SK-N-SH (cell line): ENCODE data around the gene FOXP1.

Experiments used
- CTCF ChIP-seq: fragments of 200-600 bp; sonication (generic); IDR thresholded peaks from 2 replicates; pipeline ENCODE4 v1.6.1; 2017; ENCODE audit warnings: antibody characterized with exemption, mild to moderate bottlenecking, moderate library complexity
- GABPA ChIP-seq: IDR thresholded peaks from 2 replicates; pipeline ENCODE4 v1.4.0; 2012; ENCODE audit warnings: low read depth, mild to moderate bottlenecking
- JUND ChIP-seq: IDR thresholded peaks from 2 replicates; pipeline ENCODE4 v1.4.0; 2012
- POLR2AphosphoS5 ChIP-seq: IDR thresholded peaks from 2 replicates; pipeline ENCODE4 v1.6.1; 2012; ENCODE audit warnings: low read depth, low read length
- RCOR1 ChIP-seq: fragments of 150-350 bp; IDR thresholded peaks from 2 replicates; pipeline ENCODE4 v1.6.1; 2017; ENCODE audit warnings: antibody characterized with exemption, low read length
- REST ChIP-seq: IDR thresholded peaks from 2 replicates; pipeline ENCODE4 v1.6.1; 2012; ENCODE audit warnings: mild to moderate bottlenecking, low read depth, low read length, moderate library complexity
- RXRA ChIP-seq: IDR thresholded peaks from 2 replicates; pipeline ENCODE4 v1.4.0; 2012; ENCODE audit warnings: low read depth, mild to moderate bottlenecking, borderline replicate concordance
- SMC3 ChIP-seq: IDR thresholded peaks from 2 replicates; pipeline ENCODE4 v1.6.1; 2012; ENCODE audit warnings: low read depth, low read length, improper control_type of control experiment
- TAF1 ChIP-seq: IDR thresholded peaks from 2 replicates; pipeline ENCODE4 v1.6.1; 2012; ENCODE audit warnings: low read depth, mild to moderate bottlenecking, low read length, moderate library complexity, borderline replicate concordance
- TEAD4 ChIP-seq: IDR thresholded peaks from 2 replicates; pipeline ENCODE4 v1.4.0; 2012; ENCODE audit warnings: mild to moderate bottlenecking, borderline replicate concordance; ENCODE audit not compliant: insufficient read depth
- USF1 ChIP-seq: IDR thresholded peaks from 2 replicates; pipeline ENCODE4 v1.4.0; 2012; ENCODE audit warnings: low read depth, borderline replicate concordance
- YY1 ChIP-seq: IDR thresholded peaks from 2 replicates; pipeline ENCODE4 v1.4.0; 2012; ENCODE audit warnings: low read depth, mild to moderate bottlenecking
- TF ChIP-seq, protein P1 (sequence below): fragments of 150-350 bp; IDR thresholded peaks from 2 replicates; pipeline ENCODE4 v1.6.1; 2017; ENCODE audit warnings: antibody characterized with exemption, low read length, low read depth, borderline replicate concordance
- TF ChIP-seq, protein P2 (sequence below): IDR thresholded peaks from 2 replicates; pipeline ENCODE4 v1.4.0; 2012; ENCODE audit warnings: low read depth

DNA sequence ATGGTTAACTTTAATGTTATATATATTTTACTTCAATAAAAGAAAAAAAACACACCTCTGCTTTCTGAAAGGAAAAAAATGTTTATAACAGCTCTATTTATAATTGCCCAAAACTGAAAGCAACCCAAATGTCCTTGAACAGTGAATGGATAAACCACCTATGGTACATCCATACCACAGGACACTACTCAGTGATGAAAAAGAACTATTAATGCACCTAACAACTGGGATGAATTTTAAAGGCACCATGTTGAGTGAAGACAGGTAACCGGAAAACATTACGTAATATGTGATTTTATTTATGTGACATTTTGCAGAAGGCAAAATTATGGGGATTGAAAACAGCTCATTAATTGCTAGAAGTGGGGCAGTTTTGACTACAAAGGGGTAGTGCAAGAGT lies 23.8 kb upstream of the FOXP1 start:
- TF ChIP-seq REST (no peak), CTCF (no peak), YY1 (no peak), GABPA (no peak), POLR2AphosphoS5 (no peak), RCOR1 (no peak), USF1 (no peak), TEAD4 (no peak), RXRA (no peak), SMC3 (no peak), TAF1 (no peak), JUND (no peak)
- TF ChIP-seq, protein P1, sequence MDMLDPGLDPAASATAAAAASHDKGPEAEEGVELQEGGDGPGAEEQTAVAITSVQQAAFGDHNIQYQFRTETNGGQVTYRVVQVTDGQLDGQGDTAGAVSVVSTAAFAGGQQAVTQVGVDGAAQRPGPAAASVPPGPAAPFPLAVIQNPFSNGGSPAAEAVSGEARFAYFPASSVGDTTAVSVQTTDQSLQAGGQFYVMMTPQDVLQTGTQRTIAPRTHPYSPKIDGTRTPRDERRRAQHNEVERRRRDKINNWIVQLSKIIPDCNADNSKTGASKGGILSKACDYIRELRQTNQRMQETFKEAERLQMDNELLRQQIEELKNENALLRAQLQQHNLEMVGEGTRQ: no peak
- TF ChIP-seq, protein P2, sequence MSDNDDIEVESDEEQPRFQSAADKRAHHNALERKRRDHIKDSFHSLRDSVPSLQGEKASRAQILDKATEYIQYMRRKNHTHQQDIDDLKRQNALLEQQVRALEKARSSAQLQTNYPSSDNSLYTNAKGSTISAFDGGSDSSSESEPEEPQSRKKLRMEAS: no peak
